Daoy (cell line): ENCODE measurements around the gene LMO3. TPM values are rescaled to one million over a fixed set of nuclear protein-coding genes. Genes with fewer than 3 reads are reported as not detected.
A peak's percentile ranks its signal among the peaks of the same experiment; 100 is the strongest.

Experiments used
- DNase-seq: peaks from one replicate; pipeline ENCODE4 v3.0.0-alpha.2; 2015; ENCODE audit warnings: low read depth
- total RNA-seq: library from RNA; depleted of rRNA; stranded (reverse); fragments of >200 nt; shearing (Covaris generic); gene quantifications from 2 replicates; pipeline ENCODE4 v1.2.3, GENCODE V29; 2014; rRNA removed

Gene LMO3
- 0.33 and 1.1 TPM in 2 replicates for total RNA-seq

DNA sequence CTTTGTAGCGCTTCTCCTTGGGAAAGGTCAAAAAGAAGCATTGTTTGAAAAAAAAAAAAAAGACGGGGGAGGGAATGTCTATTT is at the start of gene LMO3:
LMO3 (minus strand) TSS at position 46 of the 84 bp plus-strand sequence. CDS start 5,302 bp downstream, outside the sequence.
- DNase-seq: no peak

DNA sequence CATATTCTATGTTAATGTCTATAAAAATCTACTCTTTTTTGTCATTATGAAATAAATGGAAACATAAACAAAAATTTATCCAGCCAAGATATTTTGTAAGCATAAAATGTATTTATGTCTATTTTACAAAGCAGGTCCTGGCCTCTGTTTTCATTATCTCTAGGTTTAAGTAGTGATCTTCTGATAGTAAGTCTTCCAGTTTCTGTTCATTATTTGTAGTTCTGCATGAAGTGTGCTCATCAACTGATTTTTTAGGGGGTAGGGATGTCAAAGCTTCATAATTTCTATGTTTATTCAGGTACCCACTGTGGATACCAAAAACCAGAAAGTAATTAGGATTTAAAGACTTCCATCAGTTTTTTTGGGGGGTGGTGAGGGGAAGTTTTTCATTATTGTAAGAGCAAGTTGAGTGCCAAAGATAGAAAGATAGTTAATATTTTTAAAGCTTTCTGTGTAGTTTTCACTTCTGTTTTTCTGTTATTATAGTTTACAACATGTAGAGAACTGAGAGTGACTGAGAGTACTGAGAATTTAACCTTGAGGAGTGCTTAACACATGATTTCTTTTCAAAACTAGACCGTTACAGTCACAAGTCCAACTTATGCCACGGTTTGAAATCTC is 30.6 kb upstream of the LMO3 start:
- no peak for DNase-seq

DNA sequence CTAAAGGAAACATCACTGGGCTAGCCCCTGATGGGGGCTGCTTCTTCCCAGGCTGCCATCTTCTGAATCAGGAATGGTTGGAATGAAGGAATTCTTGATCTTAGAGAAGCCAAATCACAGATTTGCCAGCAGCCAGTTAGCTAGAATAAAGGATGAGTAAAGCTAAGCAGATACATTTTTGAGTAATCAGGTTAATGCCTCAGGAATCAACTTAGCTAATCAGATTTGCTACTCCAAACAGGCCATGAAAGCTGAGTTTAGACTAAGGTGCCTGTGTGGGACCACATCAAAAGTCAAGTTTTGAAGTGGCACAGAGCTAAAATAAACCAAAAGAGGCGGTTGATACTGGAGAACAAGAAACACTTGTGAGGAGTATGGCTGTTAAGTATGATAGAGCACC is 28.8 kb upstream of the LMO3 start:
- DNase-seq: no peak

DNA sequence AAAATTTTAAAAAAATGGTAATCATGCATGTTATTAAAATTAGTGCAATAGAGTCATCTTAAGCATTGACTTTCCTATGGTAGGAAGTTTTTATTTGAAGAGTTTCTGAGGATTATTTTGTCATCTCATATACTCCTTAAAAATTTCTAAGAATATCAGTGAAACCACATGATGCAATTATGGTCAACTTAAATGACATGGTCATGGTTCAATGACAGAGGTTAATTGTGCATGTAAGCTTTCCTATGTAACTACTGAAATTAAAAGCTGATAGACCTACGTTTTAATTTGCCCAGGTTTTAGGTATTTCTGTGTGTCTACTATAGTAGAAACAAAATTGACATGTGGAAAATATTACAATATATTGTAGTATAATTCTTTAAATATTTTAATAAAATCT is 21.0 kb upstream of the LMO3 start:
- no peak for DNase-seq

DNA sequence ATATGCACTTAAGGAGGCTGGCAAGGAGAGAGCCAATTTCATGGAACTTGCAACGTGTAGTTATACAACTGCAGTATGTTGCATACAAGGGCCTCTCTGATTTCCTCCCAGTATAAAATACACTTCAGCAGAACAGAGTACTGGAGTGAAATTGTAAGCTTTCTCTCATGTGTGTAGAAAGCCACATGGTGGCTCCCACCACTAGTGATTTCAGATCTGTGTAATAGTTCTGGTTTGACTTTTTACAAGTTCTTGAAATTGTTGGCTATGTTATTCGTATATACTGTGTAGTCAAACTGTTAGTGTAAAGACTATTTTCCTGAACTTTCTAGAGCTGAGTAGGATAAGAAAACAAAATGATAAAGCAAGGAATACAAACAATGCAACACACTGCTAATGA is 16.4 kb upstream of the LMO3 start:
- no peak for DNase-seq

DNA sequence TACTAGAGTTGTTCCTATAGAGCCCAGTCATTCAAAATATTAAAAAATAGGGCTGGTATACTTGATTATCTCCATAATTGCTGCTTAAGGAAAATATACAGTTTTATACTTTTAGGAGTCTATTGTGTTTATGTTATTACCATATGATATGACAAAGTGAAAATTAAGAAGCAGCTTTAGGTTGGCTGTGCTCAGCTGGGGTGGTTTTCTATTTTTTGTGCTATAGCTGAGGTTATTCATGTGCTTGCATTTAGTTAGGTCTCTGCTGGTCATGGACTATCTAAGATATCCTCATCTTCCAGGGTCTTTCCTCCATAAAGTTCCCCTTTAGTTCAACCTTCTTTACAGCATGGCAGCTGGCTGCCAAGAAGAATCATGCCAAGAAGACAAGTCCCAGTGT is 13.6 kb upstream of the LMO3 start:
- DNase-seq: no peak

DNA sequence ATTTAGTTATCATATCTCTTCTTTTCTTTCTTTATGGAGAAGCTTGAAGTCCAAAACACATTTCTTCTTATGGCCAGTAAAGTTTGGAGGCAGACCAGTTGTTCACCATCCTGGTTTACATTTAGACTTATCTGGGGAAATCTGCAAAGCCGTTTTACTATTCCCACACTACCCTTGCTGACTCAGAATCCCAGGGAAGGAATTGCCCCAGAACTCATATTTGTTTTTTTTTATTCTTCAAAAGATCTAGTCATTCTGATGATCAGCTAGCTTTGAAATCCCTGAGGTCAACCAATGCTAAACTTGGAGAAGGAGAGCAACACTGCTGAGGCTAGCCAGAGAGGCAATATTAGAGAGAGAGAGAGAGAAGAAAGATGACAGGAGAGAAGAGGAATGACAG is 12.3 kb upstream of the LMO3 start:
- DNase-seq: no peak

DNA sequence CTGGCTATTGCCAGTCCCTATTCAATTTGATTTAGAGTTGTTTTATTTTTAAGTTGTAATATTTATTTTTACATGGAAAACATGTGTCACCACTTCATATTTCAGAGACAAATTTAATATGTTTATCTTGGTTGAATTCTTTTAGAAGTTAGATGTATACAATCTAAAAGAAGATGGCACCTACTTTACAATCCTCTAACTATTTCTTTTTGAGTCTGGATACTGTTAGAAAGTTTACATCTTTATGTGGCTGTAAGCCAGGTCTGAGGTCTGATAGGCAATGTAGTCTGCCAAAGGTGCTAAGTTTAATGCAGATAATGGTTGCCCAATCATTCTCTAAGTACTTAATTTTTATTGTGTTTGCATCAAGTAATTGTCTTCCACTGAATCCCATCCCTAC is 7.2 kb upstream of the LMO3 start:
- DNase-seq: no peak

DNA sequence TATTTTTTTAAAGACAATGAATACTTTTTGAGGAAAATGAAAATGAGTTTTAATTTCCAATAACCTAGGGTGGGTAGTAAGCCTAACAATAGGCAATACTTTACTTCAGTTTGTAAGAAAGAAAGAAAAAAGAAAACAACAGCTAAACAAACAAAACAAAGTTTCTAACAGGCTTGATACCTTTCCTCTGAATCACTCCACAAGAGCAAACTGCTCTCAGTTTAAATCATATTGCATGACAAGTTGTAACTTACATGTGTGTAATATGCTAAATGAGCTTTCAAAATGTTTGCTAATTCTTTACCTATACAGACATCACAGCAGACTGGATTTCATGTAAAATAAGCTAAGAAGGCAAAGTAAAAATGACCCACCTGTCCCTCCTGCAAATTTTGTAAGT is 6.7 kb upstream of the LMO3 start:
- no peak for DNase-seq

DNA sequence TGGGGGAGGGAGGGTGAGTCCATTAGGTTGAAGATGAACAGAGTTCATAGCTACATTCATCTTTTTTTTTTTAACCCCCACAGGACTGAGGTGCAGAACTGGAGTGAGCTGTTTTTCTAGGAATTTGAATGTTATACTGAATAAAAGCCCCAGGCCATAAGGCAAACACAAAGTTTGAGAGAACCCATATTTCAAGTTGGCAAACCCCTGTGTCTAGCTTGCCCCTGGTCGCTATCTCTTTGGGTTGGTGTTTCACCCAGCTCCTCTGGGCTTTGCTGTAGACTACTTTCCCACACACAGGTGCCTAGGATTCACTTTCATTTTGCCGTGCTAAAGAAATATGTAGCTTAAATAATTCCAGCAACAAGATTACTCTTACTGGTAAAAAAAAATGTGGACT is 5.2 kb upstream of the LMO3 start:
- DNase-seq: no peak

DNA sequence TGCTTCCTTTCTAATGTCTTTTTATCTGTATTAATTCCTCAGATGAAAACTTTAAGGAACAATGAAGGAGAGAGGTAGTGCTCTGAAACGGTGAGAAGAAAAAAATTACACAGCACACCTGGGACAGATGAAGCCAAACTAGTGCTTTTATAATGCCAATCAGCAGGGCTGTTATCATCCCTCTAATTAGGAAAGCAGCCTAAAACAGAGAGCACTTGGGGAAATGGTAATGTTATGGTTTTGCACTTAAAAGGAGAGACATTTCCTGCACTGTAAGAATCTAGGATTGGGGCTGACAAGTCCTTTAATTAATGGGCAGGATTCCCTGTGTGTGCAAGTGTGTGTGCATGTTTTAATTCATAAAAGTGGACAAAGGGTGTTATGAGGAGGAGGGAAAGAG is 4.8 kb upstream of the LMO3 start:
- no peak for DNase-seq

DNA sequence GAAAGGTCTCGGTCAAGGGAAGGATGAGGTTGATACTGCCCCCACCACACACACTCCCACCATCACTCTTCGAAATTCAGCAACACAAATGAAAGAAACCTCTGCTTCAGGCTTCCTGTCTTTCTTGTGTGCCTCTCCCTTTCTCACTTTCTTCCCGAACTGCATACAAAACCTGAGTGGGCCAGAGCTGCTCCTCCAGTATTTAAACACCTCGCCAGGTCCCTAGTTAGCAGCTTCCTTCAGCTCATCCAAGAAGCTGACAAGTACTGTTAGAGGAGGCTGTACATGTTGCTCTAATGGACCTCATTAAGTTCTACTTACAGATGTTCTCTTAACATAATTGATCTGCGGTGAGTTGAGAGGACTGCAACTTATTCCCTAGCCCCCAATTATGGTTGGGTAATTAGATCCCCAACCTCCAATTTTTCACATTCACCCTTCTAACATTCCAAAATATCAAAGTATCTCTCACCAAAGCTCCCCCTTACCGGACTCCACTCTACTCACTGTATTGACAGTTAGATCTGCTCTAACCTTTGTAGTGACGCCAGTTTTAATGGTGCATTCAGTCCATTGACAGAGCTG is 4.1 kb upstream of the LMO3 start:
- DNase-seq: no peak

DNA sequence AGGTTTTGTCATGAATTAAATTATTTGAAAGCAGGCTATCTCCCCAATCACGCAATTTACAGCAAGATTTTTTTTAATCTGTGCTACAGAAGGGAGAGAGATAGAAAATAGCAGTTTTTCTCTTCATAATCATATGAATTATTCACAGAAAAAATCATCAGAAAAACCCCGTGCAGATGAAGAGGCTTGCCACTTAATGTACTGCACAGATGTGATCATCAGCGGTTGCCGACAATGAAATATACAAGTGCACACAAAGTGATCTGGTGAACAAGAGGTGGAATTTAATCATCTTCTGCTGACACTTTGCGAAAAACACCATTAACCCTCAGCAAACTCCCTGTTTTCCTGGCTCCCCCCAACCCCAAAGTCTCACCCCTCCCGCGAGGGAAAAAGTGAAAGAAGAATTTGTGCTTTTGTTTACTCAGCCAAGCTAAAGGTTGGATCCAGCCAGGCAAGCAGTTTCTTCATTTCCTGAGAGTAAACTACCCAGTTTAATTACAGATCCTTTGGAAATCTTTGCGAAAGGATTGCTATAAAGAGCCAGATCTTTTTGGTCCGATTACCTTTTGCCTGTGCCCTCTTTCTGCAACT is 3.1 kb upstream of the LMO3 start:
- DNase-seq: no peak

DNA sequence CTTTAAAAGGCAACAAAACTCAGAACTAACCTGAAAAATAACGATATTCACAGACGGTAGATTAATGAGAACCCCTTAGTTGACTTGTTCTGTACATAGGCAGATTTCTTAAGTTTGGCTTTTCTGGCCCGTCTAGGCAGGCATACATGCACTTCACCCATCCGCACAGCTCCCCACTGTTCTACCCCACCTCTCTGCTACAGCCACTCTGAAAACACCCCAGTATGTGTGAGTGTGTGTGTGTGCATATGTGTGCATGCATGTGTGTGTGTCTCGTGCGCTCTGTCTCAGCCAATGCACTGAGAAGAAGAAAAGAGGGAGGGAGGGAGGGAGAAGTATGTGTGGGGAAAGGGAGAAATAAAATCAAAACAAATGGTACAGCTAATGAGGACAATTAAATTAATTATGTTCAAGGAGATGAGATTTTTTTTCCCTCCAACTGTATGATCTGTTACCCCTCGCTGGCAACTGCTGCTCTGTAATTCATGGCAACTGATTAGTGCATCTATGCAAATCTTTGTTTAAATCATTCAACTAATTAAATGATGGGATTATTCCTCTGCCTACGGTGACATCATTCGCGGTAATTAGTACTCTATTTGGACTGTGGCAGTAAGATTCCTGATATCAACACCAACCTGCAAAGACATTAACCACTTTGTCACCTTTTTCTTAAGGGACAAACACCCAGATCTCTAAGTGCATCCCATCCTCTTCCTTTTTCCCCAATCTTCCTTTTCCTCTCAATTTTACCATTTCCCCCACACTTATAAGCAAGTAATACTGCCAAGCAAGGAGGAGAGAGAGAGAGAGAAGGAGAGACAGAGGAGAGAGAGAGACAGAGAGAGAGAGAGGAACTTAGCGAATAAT is 2.2 kb upstream of the LMO3 start:
- no peak for DNase-seq

DNA sequence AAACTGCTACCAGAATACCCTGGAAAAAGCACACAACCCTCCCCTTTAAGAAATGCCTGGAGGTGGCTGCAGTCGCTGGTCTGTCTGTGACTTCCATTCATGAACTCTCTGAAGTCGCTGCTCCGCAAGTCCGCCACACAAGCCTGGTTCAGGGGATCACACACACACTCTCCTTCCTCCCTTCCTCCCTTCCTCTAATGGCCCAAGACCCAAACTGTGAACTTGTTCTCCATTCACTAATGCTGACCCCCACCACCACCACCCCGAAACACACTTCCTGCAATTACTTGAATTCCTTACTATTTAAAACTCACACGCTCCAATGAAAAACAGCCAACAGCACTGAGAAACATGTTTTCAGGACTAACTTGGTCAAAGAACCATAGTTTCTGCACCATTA is 1.0 kb upstream of the LMO3 start:
- DNase-seq: no peak

DNA sequence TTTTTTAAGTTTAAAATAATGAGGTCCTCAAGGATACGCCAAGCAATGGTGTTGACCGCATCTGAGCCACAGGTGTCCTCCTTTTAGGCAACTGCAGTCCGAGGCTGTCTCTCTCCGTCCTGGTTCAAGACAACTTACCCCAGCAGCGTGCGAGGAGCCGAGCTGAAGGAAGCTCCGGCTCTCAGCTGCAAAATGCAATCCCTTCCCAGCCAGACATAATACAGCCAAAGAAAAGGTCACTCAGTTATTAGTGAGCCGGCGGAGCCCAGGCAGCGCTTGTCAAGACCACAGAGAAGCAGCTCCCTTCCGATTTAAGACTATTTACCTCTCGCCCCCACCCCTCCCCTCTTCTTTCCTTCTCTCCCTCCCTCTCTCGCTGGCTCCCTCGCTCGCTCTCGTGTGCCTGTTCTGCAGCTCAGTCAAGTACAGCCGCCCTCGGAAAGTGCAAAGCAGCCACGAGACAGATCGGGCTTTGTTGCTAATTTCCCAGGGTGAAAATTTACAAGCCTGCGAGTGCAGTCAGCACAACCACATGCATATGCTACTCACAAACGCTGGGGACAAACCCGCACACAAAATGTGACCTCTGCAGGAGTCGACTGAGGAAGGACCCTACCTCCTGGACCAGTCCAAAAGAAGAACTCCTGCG is 363 bp upstream of the LMO3 start:
- DNase-seq: peak; percentile 45

DNA sequence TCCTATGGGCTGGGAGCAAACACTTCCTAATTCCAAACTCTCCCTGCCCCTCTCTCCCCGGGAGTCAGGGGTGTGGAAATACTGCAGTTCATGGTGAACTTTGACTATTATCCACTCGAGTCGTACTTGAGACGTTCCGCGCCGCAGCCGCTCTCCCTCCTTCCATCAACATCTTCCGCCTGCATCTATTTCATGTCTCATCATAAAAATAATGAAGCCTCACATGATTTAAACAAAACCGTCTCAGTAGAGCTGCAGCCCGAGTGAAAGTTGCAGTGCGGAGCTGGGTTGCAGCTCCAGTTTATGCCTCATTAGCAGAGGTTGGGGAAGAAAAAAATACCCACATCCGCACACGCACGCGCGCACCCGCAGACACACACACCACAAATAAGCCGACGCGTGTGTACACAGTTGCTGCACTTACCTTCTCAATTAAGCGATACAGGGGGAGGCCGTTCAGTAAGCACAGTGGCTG is 283 bp downstream of the LMO3 start:
- DNase-seq: peak; percentile 45

DNA sequence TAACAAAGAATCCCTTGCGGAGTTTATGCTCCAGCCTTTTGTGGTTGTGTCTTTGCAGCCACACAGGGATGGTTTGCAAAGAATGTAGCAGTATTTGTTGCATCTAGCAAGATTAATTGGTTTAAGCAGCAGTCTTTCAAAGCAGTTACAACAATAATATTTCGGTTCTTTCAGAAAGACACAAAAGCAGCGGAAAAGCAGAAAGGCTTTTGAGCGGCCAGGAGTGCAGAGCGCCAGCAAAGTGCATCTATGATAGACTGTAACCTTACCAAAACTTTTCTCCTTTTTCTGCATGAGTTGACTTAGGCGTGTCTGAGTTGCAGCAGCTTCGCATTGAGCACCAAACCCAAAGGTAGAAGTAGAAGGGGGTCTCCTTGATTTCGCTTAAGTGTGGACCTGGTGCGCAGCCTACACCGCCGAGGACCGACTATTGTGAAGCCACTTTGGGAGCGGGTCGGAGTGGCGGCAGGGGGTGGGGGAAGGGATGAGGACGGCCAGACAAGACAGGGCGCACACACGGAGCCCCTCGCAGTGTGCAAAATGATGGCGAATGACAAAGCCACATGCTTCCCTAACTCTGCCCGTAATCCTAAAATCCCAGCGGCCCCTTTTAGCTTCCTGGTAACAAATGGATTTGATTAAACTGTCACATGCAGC is 1.2 kb downstream of the LMO3 start:
- DNase-seq: no peak

DNA sequence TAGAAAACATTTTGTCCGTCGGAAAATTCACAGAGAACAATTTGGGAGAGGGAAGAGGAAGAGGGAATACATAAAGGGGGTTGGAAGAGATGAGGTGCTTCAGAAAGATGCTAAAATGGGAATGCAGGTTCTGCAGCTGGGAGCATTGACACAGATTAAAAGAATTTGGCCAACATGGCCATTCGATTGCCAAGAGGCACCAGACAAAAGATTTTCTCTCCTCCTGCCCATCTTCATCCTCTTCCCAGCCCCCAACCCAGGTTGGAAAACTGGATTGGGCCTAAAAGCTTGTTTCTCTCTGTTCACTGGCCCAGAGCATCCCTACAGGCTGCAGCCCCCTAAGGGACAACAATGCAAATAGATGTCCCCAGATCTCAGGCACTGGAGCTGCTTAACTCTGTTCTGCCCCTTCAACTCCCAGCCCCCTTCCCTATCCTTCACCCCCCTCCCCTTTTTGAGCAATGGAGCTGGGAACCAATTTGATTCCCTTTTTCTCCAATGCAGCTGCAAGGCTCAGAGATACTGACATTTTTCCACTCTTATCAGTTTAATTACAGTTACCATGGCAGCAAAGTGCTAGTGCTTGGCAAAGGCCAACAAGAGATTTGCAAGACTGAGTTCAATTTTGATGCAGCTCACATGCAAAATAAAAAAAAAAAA is 1.9 kb downstream of the LMO3 start:
- no peak for DNase-seq

DNA sequence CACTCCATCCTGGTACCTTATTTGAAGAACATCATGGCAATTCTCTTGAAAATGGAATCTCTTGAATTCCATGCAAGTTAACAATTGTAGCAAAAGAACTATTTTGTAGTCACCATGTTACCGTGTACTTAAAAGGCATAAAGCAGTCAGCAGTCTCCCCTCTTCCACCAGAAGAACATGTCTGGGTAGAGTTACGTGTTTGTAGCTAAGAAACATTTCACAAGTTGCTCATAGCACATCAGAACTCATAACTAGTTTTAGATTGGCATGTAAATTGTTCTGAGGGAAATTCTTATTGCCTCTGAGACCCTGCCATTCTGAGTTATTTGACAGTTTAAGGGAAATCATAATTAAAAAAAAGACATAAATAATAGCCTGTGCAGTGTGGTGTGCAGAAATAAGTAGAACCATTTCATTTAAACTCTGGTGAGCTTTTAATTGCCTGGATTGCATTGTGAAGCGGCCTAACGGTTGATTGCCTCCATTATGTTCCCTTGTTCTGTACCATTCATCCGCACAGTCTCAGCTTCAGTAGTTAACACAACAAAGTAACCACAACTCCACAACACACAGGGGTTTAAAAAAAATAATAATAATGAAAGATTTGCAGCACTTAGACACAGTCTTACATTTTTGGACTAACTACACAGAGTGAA is 2.6 kb downstream of the LMO3 start:
- DNase-seq: no peak

DNA sequence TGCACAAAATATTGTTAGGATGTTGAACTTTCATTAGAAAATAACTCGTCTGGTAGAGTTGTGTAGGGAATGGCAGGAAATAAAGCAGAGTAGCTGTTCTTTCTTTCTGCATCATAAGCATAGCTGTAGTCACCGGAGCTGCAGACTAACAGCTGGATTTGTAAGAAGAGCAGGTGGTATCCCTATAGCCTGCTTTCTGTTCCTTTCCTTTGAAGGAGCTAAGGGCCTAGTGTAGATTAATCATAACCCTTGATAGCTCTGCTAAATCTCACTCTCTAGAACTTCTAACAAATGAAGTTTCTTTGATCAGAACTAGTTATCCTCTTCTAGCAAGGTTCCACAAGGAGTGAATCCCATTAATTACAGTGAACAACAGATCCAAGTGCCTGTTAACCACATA is 3.5 kb downstream of the LMO3 start:
- DNase-seq: no peak
